ENCODE measurements around the gene ITGBL1.

The ITGBL1 gene, protein sequence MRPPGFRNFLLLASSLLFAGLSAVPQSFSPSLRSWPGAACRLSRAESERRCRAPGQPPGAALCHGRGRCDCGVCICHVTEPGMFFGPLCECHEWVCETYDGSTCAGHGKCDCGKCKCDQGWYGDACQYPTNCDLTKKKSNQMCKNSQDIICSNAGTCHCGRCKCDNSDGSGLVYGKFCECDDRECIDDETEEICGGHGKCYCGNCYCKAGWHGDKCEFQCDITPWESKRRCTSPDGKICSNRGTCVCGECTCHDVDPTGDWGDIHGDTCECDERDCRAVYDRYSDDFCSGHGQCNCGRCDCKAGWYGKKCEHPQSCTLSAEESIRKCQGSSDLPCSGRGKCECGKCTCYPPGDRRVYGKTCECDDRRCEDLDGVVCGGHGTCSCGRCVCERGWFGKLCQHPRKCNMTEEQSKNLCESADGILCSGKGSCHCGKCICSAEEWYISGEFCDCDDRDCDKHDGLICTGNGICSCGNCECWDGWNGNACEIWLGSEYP

DNA sequence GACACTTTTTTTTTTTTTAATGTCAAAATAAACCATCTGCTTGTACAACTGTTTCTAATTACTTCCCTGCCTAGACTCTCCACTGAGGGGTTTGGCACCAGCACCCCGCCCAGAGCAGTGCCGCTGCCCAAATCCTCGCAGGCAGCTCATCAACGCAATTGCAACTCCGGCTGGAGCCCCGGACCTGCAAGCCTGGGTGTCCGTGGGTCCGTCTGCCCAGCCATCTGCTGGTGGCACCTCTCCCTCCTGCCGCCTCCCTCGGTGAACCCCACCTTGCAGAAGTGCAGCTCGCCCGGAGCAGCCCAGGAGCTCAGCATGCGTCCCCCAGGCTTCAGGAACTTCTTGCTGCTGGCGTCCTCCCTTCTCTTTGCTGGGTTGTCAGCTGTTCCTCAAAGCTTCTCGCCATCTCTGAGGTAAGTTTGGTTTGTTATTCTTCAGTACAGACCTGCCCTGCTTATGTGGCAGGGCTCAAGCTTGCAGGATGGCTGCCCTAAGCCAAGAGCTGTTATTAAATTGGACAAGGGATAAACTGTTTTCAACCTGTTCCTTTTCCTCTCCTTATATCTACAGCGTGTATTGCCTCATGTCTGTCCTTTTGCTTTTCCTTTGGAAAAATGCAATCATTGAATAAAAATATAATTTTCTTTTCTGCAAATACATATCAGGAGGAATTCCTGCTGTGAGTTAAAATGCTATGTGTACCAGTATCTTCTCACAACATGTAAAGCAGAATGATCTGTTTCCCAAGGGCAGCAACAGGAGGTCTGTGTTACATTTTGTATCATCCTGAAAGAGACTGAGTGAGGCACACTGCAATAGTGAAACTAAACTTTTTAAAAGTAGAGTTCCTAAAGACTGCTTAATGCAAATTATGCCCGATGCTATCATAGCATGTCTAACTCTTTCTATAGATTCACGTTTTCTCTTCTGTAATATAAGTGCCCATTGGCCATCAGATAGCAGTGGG is at the start of gene ITGBL1:
Gene ITGBL1, plus strand, starts transcription at position 157 of the 967 bp plus-strand sequence. Its CDS starts 159 bp downstream, at position 316.
- DNase-seq = no peak

DNA sequence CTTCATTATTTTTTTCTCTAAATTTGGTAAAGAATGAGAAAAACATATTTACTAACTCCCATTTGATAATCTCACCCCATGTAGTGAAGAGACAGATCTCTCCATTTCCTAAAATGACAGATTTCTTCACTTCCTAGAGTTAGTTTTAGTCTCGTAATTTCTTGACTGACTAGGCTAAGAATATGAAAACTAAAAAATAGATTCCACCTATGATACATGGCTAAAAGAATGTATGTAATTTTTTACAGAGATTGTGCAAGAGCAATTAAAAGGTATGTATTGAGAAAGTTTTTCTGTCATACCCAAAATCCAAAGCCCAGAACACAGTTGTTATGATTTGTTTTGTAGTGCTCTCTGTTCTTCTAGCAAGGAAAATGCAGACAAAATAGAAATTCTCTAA is 45.7 kb upstream of the ITGBL1 start:
- DNase-seq = no peak

DNA sequence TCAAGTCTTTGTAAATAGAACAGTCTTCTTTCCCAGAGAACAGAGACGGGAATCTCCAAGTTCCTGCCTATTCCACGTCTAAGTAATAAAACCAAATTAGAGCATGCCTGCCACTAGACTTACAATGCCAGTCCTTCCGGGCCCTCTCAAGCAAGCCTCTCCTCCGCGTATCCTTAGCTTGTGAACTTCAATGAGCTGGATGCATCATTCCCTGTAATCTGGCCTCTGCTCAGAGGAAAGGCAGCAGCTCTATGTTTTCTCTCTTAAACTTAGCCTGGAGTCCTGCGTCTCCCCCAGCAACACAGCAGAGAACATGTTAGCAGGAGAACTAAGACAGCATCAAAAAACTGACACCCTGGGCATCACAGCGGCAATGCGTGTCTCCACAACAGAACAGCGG is 44.3 kb upstream of the ITGBL1 start:
- DNase-seq = no peak

DNA sequence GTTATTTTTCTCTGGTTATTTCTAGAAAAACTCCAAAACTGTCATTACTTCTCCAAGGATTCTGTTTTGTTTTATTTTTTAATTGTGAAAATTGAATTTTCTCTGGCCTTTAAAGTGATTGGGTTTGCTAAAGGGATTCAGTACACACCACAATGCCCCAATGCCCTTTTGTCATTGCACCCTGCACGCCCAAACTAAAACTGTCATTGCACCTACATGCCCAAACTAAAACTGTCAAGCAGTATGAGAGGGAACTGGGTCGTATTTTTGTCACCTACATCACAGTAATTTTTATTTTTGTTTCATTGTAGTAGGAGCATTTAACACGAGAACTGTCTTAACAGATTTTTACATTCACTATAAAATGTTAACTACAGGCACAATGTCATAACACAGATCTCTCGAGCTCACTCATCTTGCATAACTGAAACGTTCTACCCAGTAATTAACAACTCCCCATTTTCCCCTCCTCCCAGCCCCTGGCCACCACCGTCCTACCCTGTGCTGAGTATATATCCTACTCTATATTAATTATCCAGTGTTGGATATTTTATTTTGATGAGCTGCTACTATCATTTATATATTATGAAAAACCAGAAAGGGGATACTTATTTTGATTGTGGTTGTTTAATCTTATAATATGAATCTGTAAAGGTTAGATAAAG is 43.4 kb upstream of the ITGBL1 start:
- no peak for DNase-seq

DNA sequence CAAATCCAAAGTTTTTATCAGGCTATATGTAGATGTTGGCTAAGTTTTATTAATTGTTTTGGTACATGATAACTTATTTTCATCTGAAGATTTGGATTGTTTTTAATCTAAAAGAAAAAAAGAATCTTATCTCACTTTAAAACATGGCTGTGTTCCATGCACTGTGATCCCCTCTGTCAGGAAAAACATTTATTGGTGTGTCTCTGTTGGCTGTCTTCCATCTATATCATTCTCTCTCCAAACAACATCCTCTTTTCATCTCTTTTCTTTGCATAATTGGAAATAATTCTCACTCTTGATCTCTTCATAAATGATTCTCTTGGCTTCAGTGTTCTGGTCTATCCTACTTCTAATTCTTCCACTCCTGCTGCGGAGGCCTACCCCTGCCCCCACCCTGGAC is 40.4 kb upstream of the ITGBL1 start:
- no peak for DNase-seq

DNA sequence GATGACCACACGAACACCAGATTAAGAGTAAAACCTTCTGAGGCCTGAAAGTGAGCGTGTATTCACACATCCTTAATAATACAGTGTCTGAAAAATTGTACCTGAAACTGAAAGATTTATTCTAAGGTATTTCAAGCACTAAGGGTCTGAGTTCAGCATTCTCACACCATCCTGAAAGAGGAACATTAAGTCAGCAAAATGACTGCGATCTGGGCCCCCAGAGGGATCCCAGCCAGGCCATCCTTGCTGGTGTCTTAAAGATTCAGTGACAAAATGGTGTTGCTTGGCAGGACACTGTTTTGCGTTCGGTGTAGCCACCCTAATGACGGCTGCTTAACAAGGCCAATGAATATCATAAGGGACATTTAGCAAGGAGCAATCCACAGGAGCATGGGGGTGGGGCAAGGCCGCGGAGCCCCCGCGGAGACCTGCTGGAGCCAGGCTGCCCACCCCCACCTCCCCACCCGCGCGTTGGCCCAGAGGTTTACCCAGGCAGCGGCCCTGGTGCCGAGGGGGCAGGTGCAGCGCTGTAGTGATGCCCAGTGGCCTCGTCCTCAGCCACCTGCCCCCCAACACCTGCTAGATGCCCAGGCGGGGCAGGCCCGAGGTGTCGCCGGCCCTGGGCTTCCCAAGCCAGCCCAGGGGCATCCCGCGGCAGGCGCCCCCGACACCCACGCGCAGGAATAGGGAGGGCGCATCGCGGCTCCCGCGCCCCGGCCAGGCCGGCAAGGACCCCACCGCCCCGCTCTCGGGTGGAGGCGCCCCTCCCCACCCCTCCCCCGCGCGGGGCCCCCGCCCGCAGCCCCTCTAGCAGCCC is 36.9 kb upstream of the ITGBL1 start:
- DNase-seq = no peak

DNA sequence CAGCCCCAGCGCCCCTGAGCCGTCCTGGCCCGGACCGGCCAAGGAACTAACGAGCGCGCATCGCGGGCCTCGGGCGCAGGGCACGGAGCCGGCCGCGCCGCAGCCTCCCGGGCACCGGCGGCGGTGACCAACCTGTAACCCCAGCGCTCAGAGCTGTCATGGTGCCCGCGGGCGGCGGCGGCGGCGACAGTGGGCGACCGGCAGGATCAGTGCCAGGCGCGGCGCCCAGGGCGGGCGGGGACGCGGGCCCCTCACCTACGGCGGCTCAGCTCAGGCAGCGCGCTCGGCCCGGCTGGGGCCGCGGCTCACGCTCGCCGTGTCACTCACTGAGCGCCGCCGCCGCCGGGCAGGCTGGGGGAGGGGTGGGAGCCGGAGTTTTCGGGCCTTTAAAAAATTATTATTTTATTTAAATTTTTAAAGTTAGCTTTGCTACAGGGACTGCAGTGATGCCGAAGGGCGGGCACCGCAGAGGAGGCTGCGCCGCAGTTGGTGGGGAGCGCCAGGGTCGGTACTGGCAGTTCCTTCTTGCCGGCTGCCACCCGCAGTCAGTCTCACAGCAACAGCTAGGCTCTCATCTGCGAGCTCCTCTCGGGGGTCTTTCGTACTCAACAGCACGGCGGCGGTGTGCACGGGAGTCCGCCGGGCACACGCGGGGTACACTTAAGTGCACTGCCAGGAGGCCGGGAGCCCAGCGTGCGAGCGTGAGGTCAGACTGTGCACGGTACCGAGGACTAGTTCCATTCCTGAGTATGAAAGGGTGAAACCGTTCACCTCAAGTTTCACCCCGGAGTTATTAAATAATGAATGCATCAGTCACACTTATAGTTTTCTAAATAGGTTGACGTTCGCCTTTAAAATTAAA is 36.1 kb upstream of the ITGBL1 start, which contains the start of gene NALCN:
Gene NALCN, minus strand, starts transcription at position 328 of the 862 bp plus-strand sequence. CDS start 17,382 bp downstream, outside the sequence.
- no peak for DNase-seq

DNA sequence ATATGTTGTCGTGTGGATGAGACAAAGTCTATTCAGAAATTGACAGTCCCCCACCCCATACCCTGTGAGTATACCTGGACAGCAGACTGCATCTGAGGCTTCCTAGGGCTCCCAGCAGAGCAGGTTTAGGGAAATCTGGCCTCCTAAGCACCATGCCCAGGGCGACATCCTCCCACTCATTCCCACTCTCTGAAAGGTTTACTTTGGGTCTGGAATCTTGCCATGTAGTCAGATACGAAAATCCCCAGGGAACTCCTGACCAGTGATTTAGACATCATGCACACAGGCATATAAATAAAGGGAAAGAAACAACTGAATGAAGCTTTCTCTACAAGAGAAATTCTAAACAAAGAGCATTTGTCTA is 35.5 kb upstream of the ITGBL1 start:
- DNase-seq = peak; percentile 13

DNA sequence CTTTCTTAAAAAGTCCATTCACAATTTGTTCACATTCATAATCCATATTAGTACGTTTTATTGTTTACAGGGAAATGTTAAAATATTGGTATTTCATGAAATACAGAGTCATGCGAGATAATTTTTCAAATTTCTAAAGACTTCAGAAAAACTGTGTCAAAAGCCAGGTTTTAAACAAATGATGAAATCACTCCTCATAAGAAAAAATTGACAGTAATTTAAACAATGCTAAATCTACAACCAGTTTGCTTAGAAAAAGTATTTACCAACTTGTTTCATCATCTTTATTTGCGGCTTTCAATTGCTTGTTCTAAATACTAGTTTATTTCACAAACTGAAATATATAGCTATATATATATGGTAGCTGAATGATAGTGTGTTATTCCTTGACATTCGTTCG is 35.0 kb upstream of the ITGBL1 start:
- DNase-seq = no peak

DNA sequence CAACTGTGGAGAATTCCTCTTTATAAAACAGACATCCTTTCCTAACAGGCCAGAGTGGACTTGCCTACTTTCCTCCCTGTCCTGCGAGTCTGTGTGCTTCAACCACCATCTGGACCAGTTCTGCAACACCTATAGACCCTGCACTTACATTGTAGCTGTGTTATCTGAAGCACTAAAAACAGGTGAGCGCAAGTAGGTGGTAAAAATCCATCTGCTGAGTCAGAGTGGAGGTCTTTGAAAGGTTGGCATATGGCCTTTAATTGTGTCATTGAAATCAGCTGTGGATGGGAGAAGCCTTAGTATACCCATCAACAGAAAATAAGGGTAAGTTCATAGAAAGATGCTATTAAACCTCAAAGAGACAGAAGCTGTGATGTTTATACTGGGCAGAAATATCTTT is 28.6 kb upstream of the ITGBL1 start:
- DNase-seq = no peak

DNA sequence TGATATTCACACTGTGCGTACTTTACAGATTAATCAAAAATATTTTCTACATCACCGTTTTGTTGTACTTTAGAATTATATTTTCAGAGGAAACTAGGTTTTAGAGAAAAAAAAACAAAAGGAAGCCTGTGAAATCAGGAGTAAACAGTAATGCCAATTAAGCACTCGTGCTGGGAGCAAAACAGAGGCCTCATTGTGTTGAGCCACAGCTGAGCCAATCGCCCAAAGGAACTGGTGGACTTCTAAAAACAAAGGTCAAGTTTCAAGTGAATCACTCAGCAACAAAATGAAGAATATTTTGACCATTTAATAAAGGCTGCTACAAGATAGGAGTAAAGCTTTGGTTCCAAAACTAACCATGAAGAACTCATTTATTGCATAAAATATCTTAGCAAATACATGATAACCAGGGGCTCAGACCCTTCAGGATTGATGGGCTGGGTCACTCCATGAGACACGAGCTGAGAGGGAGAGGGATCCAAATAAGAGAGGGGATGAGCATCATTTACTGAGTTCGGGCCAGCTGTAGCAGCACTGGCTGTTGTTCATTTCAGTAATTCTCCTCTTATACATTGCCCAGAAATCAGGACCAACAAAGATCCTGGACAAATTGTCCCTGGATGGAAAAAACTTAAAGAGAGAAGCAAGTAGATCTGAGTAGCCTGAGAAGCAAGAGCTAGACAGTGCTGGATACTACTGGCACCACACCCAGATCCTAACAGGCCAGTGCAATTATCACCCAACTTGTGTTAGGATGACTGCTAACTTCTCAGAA is 27.9 kb upstream of the ITGBL1 start:
- no peak for DNase-seq

DNA sequence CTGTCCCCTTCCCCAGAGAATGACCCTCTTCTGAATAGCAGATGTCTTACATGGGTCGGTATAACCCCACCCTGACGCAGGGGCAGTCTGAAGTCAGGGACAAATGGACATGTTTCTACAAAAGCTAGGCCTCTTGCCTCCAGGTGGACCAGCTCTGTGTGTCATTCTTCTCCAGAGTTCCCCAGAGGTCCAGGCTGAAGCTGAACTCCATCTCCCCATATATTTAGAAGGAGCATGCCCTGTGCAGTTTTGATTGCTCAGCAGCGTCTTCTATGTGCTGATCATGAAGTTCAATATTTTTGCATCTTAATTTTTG is 27.4 kb upstream of the ITGBL1 start:
- DNase-seq = no peak

DNA sequence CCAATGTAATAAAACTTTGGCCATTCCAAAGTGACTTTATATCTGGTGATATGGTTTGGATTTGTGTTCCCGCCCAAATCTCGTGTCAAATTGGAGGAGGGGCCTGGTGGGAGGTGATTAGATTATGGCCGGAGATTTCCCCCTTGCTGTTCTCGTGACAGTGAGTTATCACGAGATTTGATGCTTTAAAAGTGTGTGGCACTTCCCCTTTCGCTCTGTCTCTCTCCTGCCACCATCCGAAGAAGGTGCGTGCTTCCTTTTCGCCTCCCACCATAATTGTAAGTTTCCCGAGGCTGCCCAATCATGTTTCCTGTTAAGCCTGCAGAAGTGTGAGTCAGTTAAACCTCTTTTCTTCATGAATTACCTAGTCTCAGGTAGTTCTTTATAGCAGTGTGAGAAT is 26.9 kb upstream of the ITGBL1 start:
- DNase-seq = no peak

DNA sequence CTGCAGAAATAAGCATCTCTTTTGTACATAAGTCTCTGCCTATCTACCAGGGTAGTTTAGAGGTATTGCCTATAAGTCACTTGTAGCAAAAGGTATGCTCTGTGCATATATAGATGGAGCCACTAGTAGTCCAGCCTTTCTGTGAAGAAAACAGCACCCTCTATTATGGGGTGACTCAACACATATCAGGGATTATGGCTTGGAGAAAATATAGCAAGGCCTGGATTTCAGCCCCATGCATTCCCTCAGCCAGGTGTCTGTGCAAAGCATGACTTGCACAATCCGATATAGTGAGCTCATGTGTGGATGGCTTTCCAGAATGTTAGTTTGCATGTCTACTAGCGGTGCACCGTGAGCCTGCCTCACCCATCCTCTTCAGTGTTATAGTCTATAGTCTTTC is 22.7 kb upstream of the ITGBL1 start:
- no peak for DNase-seq

DNA sequence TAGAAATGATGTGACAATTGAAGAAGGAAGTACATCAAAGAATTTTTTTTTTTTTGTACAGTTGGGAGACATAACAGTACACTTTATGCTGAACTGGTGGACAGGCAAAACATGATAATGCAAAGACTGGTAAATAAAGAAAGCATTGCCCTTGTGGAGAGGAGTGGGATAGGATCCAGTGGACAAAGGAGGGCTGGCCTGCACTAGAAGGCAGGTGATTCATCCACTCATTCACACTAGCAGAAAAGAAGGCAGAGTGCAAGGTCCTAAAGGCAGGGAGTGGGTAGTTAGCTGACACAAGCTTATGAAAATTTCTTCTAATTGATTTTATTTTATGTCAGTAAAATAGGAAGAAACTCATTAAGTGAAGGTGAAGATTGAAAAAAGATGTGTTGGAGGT is 18.6 kb upstream of the ITGBL1 start:
- DNase-seq = no peak

DNA sequence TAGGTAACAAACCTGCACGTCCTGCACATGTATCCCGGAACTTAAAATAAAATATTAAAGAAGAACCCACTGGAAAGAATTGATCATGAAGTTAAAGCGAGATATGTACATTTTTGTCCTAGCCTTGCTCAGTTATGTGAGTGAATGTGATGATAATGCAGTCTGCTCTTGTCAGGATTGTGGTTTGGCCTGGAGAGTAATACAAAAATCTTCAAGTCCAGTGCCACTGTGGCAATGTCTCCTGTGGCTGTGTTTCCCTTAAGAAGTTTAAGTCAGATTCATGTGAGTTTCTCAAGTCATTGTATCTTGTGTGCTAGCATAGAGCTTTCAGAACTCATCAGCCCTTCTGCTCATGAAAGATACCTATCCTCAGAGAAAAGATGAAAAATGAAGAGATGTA is 18.0 kb upstream of the ITGBL1 start:
- no peak for DNase-seq

DNA sequence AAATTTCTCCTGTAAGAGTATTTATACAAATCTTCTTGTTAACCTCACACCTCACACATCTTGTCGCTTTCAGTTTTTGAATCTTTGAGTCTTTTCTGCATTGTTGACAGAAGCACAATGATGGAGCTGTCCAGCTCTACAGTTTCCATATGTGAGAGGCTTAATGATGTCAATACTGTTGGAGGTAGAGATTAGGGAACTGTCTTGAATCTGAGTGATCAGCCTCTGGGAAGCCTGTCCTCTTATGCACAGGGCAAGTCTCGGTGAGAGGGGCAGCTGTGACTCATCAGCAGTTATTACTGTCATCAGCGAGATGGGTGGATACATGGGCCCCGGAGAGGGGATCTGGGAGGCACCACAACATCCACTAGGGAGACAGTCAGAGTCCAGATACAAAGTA is 4.6 kb upstream of the ITGBL1 start:
- no peak for DNase-seq

DNA sequence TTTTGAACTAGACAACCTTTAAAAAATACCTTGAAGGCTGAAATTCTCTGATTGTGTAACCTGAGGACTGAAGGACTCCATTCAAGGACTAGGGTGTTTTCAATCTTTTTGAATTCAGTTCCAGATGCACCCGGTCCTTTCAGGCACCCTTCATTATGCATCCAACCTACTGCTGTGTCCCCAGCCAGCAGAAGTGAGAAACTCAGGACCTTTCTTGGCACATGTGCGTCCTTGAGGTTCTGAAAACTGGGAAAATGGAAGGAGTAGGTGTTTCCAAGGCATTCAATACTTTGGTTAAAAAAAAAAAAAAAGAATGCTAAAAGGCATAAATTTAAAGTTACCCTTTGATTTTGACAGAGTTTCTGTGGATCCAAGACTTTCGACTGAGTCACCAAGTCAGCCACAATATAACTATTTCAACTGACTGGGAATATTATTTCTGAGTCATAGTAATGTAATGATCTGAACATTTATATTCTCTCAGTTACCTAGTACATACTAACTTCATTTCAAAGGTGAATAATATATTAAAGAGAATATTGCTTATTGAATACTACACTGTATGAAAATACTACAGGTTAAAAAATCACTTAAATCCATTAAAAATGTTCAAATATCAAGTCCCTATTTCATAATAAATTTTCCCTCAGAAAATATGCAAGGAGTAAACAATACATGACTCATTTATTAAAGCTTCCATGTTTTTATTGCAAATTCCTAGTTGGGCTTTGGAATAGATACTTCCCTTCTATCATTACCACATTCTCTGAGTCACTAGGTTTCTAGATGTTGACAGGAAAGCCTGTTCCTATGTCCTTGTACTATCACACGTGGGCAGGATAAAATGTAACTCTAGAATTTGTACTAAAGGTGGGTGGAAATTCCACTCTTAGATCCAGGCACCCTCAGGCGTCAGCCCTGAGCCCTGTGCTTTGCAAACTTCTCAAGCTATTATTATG is 2.4 kb upstream of the ITGBL1 start:
- DNase-seq = no peak

DNA sequence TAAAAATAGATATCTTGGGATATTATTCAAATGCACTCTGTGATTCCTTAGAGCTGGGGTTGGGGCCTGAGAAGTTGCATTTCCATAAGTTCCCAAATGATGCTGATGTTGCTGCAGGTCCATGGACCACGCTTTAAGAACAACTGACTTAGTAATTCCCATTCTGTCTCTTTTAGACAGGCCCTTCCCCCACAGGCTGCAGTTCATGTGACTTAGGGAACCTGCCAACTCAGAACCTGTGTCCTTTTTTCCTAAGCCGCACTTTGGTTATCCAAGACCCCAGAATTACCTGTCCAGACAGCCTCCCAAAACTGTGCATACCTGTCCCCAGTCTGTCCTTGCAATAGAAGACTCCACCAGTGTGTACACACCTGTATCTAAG is 1.7 kb upstream of the ITGBL1 start:
- no peak for DNase-seq
